Activated naive CD4-positive, alpha-beta T cell treated with anti-CD3 and anti-CD28 coated beads, Interleukin-2, amount 50 U/mL, for 72 hours (primary cell): ENCODE data around the gene ZNF37A. TPM values are rescaled to one million over a fixed set of nuclear protein-coding genes. Genes with fewer than 3 reads are reported as not detected.
A peak's percentile ranks its signal among the peaks of the same experiment; 100 is the strongest.
"Not testable (repeated sequence)": the region's sequence is repeated elsewhere in the genome, so short reads cannot be mapped to it uniquely, and the experiment has no call there.

Experiments used
- ATAC-seq, 2 donors: fragments of 150-1000 bp; cut with Tn5 transposase; 2 replicates each; pipeline ENCODE4 v1.10.0; 2021; ENCODE audit warnings: mild to moderate bottlenecking in 2 of 2, moderate library complexity in 2 of 2
- DNase-seq, 2 donors: peaks; one replicate each; pipeline ENCODE4 v3.0.0; 2021 to 2022; ENCODE audit warnings: low spot score in 2 of 2
- H3K27ac Mint-ChIP-seq, 2 donors: one replicate each; pipeline ENCODE4 v1.8.0; 2022; ENCODE audit warnings: mild to moderate bottlenecking in 2 of 2, mixed read lengths in 2 of 2
- H3K36me3 Mint-ChIP-seq, 2 donors: one replicate each; pipeline ENCODE4 v1.8.0; 2022; ENCODE audit warnings: mixed read lengths in 2 of 2
- H3K9me3 Mint-ChIP-seq, 2 donors: one replicate each; pipeline ENCODE4 v1.8.0; 2022; ENCODE audit warnings: mixed read lengths in 2 of 2
- total RNA-seq, 2 donors: library from RNA; stranded (reverse); gene quantifications; one replicate each; pipeline ENCODE4 v1.2.3, GENCODE V29; 2022

The ZNF37A gene
- 10 to 100 TPM; 23.5 to 27.2 TPM for total RNA-seq

- H3K27ac Mint-ChIP-seq: peak within 1 kb of the TSS; percentile 90 to 92
- H3K36me3 Mint-ChIP-seq: peaks cover 46 to 49% of the 10 kb centered on the region in 2 donors
- peak; percentile 77 to 86 for DNase-seq
- ATAC-seq: peak; percentile 94 to 99
- peaks cover 3 to 16% of the 10 kb centered on the region in 2 donors for H3K9me3 Mint-ChIP-seq
These were observed at the start of gene ZNF37A for GRCh38 chr10:38094158-38094926. TSS of gene ZNF37A (plus strand) at chr10:38094337. CDS start at chr10:38096618, 2,281 bp downstream.

- peaks cover 65 to 83% of the 10 kb centered on the region in 2 donors for H3K36me3 Mint-ChIP-seq
- H3K27ac Mint-ChIP-seq: peak overlapping the region in 1 of 2 donors; percentile 23
- peaks cover 15 to 28% of the 10 kb centered on the region in 2 donors for H3K9me3 Mint-ChIP-seq
- no peak for ATAC-seq
- DNase-seq: no peak
These were observed 49.0 kb upstream of the ZNF37A start for GRCh38 chr10:38045129-38045528.

GRCh38 chr10:38047666-38048065 is 46.5 kb upstream of the ZNF37A start:
- Mint-ChIP-seq H3K36me3 (peaks cover 61 to 87% of the 10 kb centered on the region in 2 donors), H3K9me3 (peaks cover 18 to 25% of the 10 kb centered on the region in 2 donors), H3K27ac (peak overlapping the region in 1 of 2 donors; percentile 31)
- DNase-seq (no peak), ATAC-seq (peak; percentile 78 to 87)

GRCh38 chr10:38050212-38050611 is 43.9 kb upstream of the ZNF37A start:
- ATAC-seq (no peak), DNase-seq (no peak)
- H3K9me3 Mint-ChIP-seq: peaks cover 38 to 43% of the 10 kb centered on the region in 2 donors
- no peak overlapping the region for H3K27ac Mint-ChIP-seq
- H3K36me3 Mint-ChIP-seq: peaks cover 71 to 89% of the 10 kb centered on the region in 2 donors

- no peak for ATAC-seq
- Mint-ChIP-seq H3K36me3 (peaks cover 79 to 95% of the 10 kb centered on the region in 2 donors), H3K9me3 (peaks cover 49 to 57% of the 10 kb centered on the region in 2 donors), H3K27ac (peak overlapping the region in 1 of 2 donors; percentile 9)
- DNase-seq: no peak
These were observed 39.8 kb upstream of the ZNF37A start for GRCh38 chr10:38054361-38054797.

GRCh38 chr10:38055274-38055894 is 38.8 kb upstream of the ZNF37A start:
- DNase-seq: not testable (repeated sequence)
- Mint-ChIP-seq H3K9me3 (peaks cover 51 to 60% of the 10 kb centered on the region in 2 donors), H3K36me3 (peaks cover 76 to 93% of the 10 kb centered on the region in 2 donors), H3K27ac (peak overlapping the region in 1 of 2 donors; percentile 9)
- peak; percentile 24 to 83 for ATAC-seq

GRCh38 chr10:38069663-38070062 is 24.5 kb upstream of the ZNF37A start:
- H3K27ac Mint-ChIP-seq, DNase-seq: not testable (repeated sequence)
- peaks cover 9 to 12% of the 10 kb centered on the region in 2 donors for H3K9me3 Mint-ChIP-seq

GRCh38 chr10:38070501-38070900 is 23.6 kb upstream of the ZNF37A start:
- ATAC-seq: no peak
- Mint-ChIP-seq H3K27ac (no peak overlapping the region), H3K9me3 (peaks cover 10 to 11% of the 10 kb centered on the region in 2 donors), H3K36me3 (peaks cover 1 to 8% of the 10 kb centered on the region in 2 donors)
- no peak for DNase-seq

More at GRCh38 chr10:38069663-38070062, 24.5 kb upstream of the ZNF37A start:
- ATAC-seq, H3K36me3 Mint-ChIP-seq: not testable (repeated sequence)

- no peak overlapping the region for H3K27ac Mint-ChIP-seq
- ATAC-seq (no peak), DNase-seq (no peak)
These were observed 21.6 kb upstream of the ZNF37A start for GRCh38 chr10:38072552-38072951.

GRCh38 chr10:38076687-38077086 is 17.4 kb upstream of the ZNF37A start:
- ATAC-seq: no peak
- Mint-ChIP-seq H3K9me3 (peaks cover 11 to 20% of the 10 kb centered on the region in 2 donors), H3K27ac (no peak overlapping the region), H3K36me3 (peaks cover 18 to 24% of the 10 kb centered on the region in 2 donors)
- no peak for DNase-seq

More at GRCh38 chr10:38072552-38072951, 21.6 kb upstream of the ZNF37A start:
- Mint-ChIP-seq H3K9me3 (peaks cover 18 to 21% of the 10 kb centered on the region in 2 donors), H3K36me3 (peaks cover 15 to 18% of the 10 kb centered on the region in 2 donors)

GRCh38 chr10:38093318-38093717 is 819 bp upstream of the ZNF37A start:
- peaks cover 36 to 40% of the 10 kb centered on the region in 2 donors for H3K36me3 Mint-ChIP-seq
- DNase-seq, ATAC-seq: not testable (repeated sequence)
- H3K27ac Mint-ChIP-seq: peak overlapping the region in 1 of 2 donors; percentile 90
- H3K9me3 Mint-ChIP-seq: peaks cover 0 to 12% of the 10 kb centered on the region in 2 donors

GRCh38 chr10:38093816-38094157 is 350 bp upstream of the ZNF37A start:
- peaks cover 0 to 12% of the 10 kb centered on the region in 2 donors for H3K9me3 Mint-ChIP-seq
- DNase-seq: no peak
- ATAC-seq: peak; percentile 8 to 11
- H3K36me3 Mint-ChIP-seq: peaks cover 40 to 44% of the 10 kb centered on the region in 2 donors
- peak overlapping the region; percentile 90 to 92 for H3K27ac Mint-ChIP-seq

- DNase-seq (no peak), ATAC-seq (no peak)
- H3K36me3 Mint-ChIP-seq: peaks cover 53 to 56% of the 10 kb centered on the region in 2 donors
- peaks cover 9 to 23% of the 10 kb centered on the region in 2 donors for H3K9me3 Mint-ChIP-seq
- peak overlapping the region; percentile 90 to 92 for H3K27ac Mint-ChIP-seq
These were observed 914 bp downstream of the ZNF37A start for GRCh38 chr10:38094927-38095574.

- H3K36me3 Mint-ChIP-seq: peaks cover 92 to 100% of the 10 kb centered on the region in 2 donors
- peaks cover 48 to 54% of the 10 kb centered on the region in 2 donors for H3K9me3 Mint-ChIP-seq
- H3K27ac Mint-ChIP-seq: no peak overlapping the region
- no peak for ATAC-seq
- DNase-seq: no peak
These were observed 8.7 kb downstream of the ZNF37A start for GRCh38 chr10:38102880-38103279.

- H3K27ac Mint-ChIP-seq: no peak overlapping the region
- peaks cover 92 to 100% of the 10 kb centered on the region in 2 donors for H3K36me3 Mint-ChIP-seq
- H3K9me3 Mint-ChIP-seq: peaks cover 56 to 58% of the 10 kb centered on the region in 2 donors
- no peak for DNase-seq
- ATAC-seq: no peak
These were observed 9.6 kb downstream of the ZNF37A start for GRCh38 chr10:38103756-38104155.

- no peak for ATAC-seq
- Mint-ChIP-seq H3K36me3 (peaks cover 81 to 96% of the 10 kb centered on the region in 2 donors), H3K9me3 (peaks cover 55 to 58% of the 10 kb centered on the region in 2 donors), H3K27ac (no peak overlapping the region)
- DNase-seq: no peak
These were observed 18.0 kb downstream of the ZNF37A start for GRCh38 chr10:38112159-38112558.
